GM19438 (cell line): Measurements from ENCODE around the gene PLPPR2.
A peak's percentile ranks its signal among the peaks of the same experiment; 100 is the strongest.
"Not testable (repeated sequence)": the region's sequence is repeated elsewhere in the genome, so short reads cannot be mapped to it uniquely, and the experiment has no call there.

Experiments used
- ATAC-seq: cut with Tn5 transposase; IDR thresholded peaks from one replicate; pipeline ENCODE4 v1.9.1; 2021; ENCODE audit warnings: low read depth; ENCODE audit not compliant: unreplicated experiment

The PLPPR2 gene, protein sequence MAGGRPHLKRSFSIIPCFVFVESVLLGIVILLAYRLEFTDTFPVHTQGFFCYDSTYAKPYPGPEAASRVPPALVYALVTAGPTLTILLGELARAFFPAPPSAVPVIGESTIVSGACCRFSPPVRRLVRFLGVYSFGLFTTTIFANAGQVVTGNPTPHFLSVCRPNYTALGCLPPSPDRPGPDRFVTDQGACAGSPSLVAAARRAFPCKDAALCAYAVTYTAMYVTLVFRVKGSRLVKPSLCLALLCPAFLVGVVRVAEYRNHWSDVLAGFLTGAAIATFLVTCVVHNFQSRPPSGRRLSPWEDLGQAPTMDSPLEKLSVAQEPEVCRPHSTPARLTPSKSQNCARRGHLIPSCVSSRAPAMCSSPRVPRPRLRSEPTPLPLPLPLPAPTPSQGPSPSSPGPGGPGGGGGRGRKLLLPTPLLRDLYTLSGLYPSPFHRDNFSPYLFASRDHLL

DNA sequence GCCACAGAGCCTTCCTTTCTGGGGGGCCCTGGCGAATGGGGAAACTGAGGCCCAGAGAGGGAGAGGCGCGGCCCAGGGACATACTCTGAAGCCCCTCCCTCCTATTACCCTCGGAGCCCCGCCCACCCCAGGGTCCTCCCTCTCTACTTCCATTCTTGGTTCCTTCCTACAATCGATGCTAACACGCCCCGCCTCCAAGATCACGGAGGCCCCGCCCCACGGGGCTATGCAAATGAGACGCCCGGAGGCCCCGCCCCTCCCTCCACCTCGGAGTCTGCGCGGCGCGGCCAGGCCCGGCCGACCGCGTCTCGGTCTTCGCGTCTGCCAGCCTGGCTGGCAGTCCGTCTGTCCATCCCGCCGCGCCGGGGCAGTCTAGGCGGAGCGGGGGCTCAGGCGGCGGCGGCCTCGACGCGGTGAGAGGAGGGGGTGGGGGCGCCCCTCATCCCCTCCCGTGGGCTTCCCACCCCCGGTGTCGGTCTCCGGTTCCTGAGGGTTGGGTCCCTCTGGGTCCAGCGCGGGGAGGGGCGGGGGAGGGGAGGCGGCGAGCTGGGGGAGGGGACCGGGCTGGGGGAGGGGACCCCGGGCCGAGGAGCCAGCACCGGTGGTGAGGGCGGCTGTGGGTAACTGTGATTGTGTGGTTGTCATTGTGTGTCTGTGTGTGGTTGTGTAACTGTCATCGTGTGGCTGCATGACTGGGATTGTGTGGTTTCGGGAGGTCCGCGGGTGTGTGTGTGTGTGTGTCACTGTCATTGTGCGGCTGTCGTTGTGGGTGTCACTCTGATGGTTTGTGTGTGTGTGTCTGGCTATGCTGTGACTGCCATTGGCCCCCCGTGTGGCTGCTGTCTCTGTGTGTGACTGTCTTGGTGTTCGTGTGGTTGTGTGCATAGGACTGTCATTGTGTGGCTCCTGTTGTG, at the start of gene PLPPR2:
Gene PLPPR2 (plus strand): TSS at position 273 of the 914 bp plus-strand sequence. CDS start 2,242 bp downstream, outside the sequence.
- peak; percentile 83 for ATAC-seq

DNA sequence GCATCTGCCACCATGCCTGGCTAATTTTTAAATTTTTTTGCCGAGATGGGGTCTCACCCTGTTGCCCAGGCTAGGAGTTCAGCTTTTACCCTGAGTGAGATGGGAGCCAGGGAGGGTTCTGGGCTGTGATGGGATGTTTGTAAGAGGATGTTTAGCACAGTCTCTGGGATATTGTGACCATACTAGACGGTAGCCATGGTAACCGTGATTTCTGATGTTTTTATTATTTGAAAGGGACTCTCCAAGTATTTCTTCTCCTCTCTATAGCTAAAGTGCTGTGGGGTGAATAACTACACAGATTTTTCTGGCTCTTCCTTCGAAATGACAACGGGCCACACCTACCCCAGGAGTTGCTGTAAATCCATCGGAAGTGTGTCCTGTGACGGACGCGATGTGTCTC, 48.9 kb upstream of the PLPPR2 start:
- no peak for ATAC-seq

- ATAC-seq, result not testable (repeated sequence)
Measured at GRCh38 chr19:11320278-11320995, 34.8 kb upstream of the PLPPR2 start.

DNA sequence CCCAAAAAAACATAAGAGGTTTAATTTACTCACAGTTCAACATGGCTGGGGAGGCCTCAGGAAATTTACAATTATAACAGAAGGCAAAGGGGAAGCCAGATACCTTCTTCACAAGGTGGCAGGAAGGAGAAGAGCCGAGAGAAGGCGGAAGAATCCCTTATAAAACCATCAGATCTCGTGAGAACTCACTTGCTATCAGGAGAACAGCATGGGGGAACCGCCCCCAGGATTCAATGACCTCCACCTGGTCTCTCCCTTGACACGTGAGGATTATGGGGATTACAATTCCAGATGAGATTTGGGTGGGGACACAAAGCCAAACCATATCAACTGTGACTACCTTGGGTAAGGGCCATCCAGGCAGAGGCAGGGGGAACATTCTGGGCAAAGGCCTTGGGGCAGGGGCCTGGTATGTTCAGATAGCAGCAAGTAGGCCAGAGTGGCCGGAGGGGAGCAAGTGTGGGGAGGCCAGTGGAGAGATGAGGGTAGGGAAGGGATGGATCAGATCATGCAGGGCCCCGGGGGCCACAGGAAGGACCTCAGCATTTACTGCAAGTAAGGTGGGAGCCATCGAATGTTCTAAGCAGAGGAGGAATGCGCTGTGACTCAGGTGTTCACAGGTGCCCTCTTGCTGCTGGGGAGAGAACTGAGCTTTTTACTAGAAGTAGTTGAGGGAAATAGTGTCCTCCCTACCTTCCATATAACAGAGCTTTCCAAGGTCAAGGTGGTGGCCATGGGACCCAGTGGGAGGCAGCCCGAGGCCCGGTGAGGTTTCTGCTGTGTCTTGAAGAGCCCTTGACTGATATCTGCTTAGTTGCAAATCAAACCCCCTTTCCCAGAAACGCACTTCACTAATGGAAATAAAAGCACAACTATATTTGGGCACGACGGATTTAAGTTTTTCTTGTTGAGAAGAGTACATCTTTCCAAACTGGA, 33.8 kb upstream of the PLPPR2 start:
- no peak for ATAC-seq

DNA sequence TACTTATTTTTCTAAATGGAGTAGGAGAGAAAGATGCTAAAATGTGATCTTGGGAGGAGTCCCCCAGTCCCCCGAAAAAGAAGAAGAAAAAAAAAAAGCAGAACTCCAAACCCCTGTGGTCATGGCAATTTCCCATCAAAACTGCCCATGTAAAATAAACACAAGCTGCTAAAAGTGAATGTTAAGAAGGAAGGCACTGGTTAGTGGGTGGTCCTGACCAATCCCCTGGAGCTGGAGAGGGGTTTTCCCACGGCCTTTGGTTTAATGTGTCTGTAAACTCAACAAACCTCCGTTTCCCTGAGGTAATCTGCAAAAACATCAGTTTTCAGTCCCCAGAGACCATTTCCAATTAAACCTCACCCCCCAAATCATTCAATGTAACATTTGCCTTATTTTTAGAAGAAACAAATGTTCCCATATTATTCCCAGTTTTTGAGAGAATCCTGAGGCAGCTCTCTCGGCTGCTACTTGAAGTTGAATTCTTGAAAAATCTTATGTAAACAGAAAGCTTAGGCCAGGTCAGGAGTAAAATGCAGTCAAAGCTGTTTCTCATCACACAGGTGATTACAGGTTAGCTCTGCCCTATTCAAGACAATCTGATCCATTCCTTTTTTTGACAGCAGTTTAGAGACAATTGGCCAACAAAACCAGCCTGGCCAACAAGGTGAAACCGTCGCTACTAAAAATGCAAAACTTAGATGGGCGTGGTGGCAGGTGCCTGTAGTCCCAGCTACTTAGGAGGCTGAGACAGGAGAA, 32.8 kb upstream of the PLPPR2 start:
- ATAC-seq, result no peak

DNA sequence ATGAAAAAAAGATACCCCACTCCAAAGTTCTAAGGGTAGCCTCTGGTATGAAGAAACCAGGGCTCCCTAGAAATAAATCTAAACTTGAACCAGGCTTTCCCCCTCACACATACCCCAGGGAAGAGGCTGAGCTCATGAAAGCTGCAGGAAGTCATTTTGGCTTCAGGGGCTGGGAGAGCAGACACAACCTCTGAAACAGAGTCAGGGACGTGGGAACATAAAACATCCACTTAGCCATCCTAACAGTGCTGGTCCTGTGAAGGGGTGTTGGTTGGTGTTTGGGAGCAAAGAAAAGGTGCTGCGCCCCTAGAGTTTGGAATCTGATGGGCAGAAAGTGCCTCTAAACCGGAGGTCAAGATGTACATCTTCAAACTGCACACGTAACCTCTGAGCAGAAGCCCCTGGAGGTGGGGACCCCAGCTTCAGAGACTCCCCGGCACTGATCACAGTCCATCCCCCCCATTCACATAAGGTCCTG, 31.6 kb upstream of the PLPPR2 start:
- ATAC-seq, result no peak

DNA sequence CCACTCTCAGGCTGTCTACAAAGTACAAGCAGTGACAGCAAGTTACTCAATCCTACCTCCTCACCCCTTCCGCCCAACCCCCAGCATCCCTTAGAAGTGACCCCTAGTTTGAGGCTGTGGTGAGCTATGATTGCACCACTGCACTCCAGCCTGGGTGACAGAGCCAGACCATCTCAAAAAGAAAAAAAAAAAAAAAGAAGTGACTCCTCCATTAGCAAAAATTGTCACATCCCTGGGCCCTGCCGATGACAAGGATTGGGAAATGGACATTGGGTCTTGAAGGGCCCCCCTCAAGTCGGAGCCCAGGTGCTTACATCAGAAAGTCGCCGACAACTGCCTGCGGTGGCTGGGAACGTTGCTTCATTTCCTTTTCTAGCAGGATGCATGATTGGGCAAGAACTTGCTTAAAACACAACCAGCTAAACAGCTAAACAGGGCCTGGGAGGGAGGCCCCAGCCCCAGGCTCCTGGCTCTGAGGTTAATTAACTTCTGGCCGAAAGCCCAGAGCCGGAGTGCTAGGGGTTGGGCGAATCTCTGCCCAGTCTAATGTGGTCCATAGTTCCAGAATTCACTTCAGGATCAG, 31.1 kb upstream of the PLPPR2 start:
- no peak for ATAC-seq

DNA sequence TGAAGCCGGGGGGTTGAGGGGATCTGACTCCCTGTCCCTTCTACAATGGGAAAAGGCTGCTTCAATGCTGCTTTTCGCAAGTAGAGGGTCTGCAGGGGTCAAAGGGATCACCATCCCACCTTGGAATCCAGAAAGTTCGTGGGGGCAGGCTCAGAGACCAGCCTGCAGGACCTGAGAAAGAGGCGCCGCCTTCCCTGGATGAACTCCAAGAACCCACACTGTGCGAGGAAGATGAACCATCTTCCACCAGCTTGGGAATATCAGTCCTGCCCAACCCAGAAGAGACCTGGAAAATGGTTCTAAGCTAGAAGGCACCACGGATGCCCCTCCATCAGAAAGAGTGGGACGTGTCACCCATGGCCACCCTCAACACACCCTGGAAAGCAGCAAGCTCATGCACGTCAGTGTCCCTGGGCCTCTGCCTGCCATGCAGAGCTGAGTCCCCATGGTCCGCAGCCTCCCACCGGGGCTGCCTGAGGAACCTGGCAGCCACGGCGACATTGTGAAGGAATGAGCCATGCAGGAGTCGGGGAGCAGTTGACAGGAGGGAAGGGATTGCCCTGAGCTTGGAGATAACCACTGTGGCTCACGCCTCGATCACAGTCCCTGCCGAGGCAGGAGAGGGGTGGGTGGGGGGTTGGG, 30.4 kb upstream of the PLPPR2 start:
- no peak for ATAC-seq

- ATAC-seq, result no peak
Measured at GRCh38 chr19:11325544-11325943, 29.7 kb upstream of the PLPPR2 start.

DNA sequence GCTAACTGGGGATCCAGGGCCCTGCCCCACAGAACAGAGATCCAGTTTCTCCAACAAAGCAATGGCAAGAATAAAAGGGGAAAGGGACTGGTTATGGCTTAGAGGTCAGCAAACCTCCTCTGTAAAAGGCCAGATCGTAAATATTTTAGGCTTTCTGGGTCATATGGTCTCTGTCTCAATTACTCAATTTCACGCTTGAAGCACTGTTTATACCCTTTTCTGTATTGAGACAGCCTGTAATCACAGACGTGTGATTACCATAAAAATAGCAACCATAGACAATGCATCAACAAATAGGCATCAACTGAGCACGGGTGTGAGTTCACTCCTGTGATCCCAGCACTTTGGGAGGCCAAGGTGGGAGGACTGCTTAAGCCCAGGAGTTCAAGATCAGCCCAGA, 25.1 kb upstream of the PLPPR2 start:
- ATAC-seq, result no peak

DNA sequence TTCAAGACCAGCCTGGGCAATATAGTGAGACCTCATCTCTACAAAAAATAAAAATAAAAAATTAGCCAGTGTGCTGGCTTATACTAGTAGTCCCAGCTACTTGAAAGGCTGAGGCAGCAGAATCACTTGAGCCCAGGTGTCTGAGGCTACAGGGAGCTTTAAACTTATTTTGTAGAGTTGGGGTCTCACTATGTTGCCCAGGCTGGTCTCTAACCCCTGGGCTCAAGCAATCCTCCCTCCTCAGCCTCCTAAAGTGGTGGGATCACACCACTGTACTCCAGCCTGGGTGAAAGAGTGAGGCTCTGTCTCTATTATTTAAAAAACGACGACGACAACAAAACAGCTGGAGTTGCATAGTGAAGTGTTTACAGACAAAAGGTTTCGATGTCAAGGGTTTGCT, 23.7 kb upstream of the PLPPR2 start:
- ATAC-seq, result no peak

DNA sequence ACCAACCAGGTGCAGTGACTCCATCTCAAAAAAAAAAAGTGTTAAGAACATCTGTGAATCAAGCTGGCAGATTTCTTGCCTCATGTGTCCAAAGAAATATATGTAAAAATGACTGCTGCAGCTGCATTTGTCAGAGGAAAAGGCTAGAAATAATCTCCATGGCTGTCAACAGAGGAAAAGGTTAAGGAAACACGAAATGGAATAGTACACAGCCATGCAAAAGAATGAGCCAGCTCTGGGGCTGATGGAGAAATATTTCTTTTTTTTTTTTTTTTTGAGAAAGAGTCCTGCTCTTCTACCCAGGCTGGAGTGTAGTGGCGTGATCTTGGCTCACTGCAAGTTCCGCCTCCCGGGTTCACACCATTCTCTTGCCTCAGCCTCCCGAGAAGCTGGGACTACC, 22.4 kb upstream of the PLPPR2 start:
- no peak for ATAC-seq

GRCh38 chr19:11333838-11334237, 21.4 kb upstream of the PLPPR2 start:
- not testable (repeated sequence) for ATAC-seq

DNA sequence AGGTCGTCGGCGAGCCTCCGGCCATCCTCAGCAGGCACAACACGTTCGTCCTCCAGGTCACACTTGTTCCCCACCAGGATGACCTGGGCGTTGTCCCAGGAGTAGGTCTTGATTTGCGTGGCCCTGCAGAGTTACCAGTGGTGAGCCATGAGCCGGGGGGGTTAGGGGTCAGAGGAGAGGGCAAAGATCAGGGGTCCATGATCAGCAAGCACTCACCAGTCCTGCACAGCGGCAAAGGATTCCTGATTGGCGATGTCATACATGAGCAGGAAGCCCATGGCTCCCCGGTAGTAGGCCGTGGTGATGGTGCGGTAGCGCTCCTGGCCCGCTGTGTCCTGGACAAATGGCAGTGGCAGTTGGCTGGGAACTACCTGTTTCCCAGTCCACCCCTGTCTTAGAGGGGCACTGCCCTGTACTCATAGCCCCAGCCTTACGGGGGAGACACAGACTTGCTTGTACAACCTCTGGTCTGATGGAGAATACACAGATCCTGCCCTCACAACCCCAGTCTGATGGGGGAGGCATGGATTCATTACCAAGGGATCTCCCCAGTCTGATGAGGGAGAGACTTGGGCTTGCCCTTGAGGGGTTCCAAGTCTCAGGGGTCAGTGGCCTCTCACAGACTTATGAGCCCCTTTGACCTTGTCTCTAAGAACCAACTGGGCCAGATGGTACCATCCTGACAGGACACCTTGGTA, 19.6 kb upstream of the PLPPR2 start:
- ATAC-seq, result no peak

DNA sequence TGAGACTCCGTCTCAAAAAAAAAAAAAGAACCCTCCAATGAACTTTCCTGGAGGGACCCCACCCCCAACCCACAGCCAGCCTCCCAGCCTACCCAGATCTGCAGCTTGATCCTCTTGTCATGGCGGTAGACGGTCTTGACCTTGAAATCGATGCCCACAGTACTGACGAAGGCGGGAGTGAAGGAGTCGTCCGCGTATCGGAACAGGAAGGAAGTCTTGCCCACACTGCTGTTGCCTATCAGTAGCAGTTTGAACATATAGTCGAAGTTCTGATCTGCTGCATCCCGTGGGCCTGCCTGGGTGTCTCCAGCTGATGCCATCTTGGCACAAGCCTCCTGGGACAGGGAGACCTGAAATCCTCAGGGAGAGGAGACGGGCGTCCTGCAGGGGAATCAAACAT, 18.2 kb upstream of the PLPPR2 start:
- ATAC-seq, result no peak

- ATAC-seq, result no peak
Measured at GRCh38 chr19:11338121-11338520, 17.1 kb upstream of the PLPPR2 start.

GRCh38 chr19:11338569-11339253, 16.5 kb upstream of the PLPPR2 start:
- no peak for ATAC-seq
